K562 (cell line): ENCODE results near the gene ASF1B. TPM values are rescaled to one million over a fixed set of nuclear protein-coding genes. Genes with fewer than 3 reads are reported as not detected.
A peak's percentile ranks its signal among the peaks of the same experiment; 100 is the strongest.

ENCODE experiments used
- ATAC-seq: fragments of 200-7000 bp; cut with Tn5 transposase; 3 replicates; pipeline ENCODE4 v1.9.1; 2020; ENCODE audit warnings: moderate library complexity
- BruUV-seq: library from RNA; stranded (reverse); fragments of 400-500 nt; replicated peaks from 2 replicates; lab custom pipeline; 2021; lab: Mats Ljungman, UMichigan
- CTCF ChIA-PET: fragments of 300-600 bp; formaldehyde crosslinking; extraction: SDS; loops from one replicate; lab custom pipeline; 2021; ENCODE audit warnings: low intra/inter-chr PET ratio; lab: Yijun Ruan, JAX
- POLR2A ChIA-PET: fragments of 300-600, 350-650 bp; sonication (Branson Sonifier 250); formaldehyde crosslinking; extraction: SDS; loops from one replicate; lab custom pipeline; 2021; ENCODE audit warnings: antibody characterized with exemption, inconsistent platforms; lab: Yijun Ruan, JAX
- DNase-seq, 4 experiments: peaks; one replicate each; pipeline versions ENCODE4 v3.0.0 to v3.0.0-alpha.2; 2011 to 2018; ENCODE audit warnings: low spot score in 3 of 4, mixed read lengths in 3 of 4; ENCODE audit errors: extremely low read depth in 1 of 4
- FAIRE-seq: peaks from 2 replicates; lab custom pipeline; 2011; peaks lifted over from hg19 to GRCh38; lab: Jason Lieb, UNC
- H2AFZ ChIP-seq: 2 replicates; pipeline ENCODE4 v1.6.0; 2011; ENCODE audit warnings: low read depth, low read length, control low read depth, inconsistent platforms
- H3K27ac ChIP-seq: fragments of 200-600 bp; 3 replicates; pipeline ENCODE4 v1.8.0; 2011; ENCODE audit warnings: low read depth, mild to moderate bottlenecking, control low read depth, inconsistent platforms, low read length, moderate library complexity, mixed read lengths; ENCODE audit errors: extremely low read depth
- H3K27me3 ChIP-seq, 2 experiments: fragments of 300-600 bp in 1 of 2; 2 replicates in 1 of 2; 3 replicates in 1 of 2; pipeline versions ENCODE4 v1.6.0 to v1.8.0; 2011; ENCODE audit warnings: inconsistent platforms in 2 of 2, low read length in 2 of 2, mild to moderate bottlenecking in 1 of 2, mixed read lengths in 1 of 2, moderate library complexity in 1 of 2; ENCODE audit not compliant: control insufficient read depth in 2 of 2, insufficient read depth in 2 of 2
- H3K36me3 ChIP-seq: fragments of 300-600 bp; 3 replicates; pipeline ENCODE4 v1.8.0; 2011; ENCODE audit warnings: mild to moderate bottlenecking, low read length, inconsistent platforms; ENCODE audit not compliant: control insufficient read depth, insufficient read depth
- H3K4me1 ChIP-seq, 2 experiments: fragments of 200-600 bp in 1 of 2; replicated peaks in 1 of 2; 2 replicates in 1 of 2; 3 replicates in 1 of 2; pipeline versions ENCODE4 v1.5.1 to v1.8.0; 2011; ENCODE audit warnings: inconsistent platforms in 2 of 2, low read length in 2 of 2, mild to moderate bottlenecking in 1 of 2, mixed read lengths in 1 of 2, moderate library complexity in 1 of 2; ENCODE audit not compliant: control insufficient read depth in 2 of 2, insufficient read depth in 2 of 2
- H3K4me2 ChIP-seq: 2 replicates; pipeline ENCODE4 v1.6.1; 2011; ENCODE audit warnings: low read length, control low read depth, inconsistent platforms, mixed read lengths; ENCODE audit not compliant: insufficient read depth
- H3K4me3 ChIP-seq: fragments of 200-600 bp; sonication (generic), shearing (Covaris generic); 2 replicates; pipeline ENCODE4 v1.5.1; 2016; ENCODE audit warnings: control low read depth, inconsistent platforms
- H3K79me2 ChIP-seq: fragments of 200-600 bp; 3 replicates; pipeline ENCODE4 v1.8.0; 2011; ENCODE audit warnings: low read length, inconsistent platforms; ENCODE audit not compliant: control insufficient read depth, insufficient read depth
- H3K9ac ChIP-seq, 2 experiments: 2 replicates each; pipeline versions ENCODE4 v1.6.0 to v1.6.1; 2011; ENCODE audit warnings: low read depth in 2 of 2, low read length in 2 of 2, control low read depth in 1 of 2, inconsistent platforms in 1 of 2, mild to moderate bottlenecking in 1 of 2, mixed read lengths in 1 of 2; ENCODE audit not compliant: insufficient read depth in 1 of 2
- H3K9me1 ChIP-seq: one replicate; pipeline ENCODE4 v1.6.0; 2011; ENCODE audit warnings: inconsistent platforms, mild to moderate bottlenecking, low read length, moderate library complexity; ENCODE audit not compliant: control insufficient read depth, insufficient read depth
- H3K9me3 ChIP-seq: replicated peaks from 2 replicates; pipeline ENCODE4 v1.5.1; 2011; ENCODE audit warnings: low read depth, low read length, inconsistent platforms; ENCODE audit not compliant: control insufficient read depth, insufficient read depth
- H4K20me1 ChIP-seq: replicated peaks from 2 replicates; pipeline ENCODE4 v1.6.1; 2011; ENCODE audit warnings: low read length, inconsistent platforms, mixed read lengths; ENCODE audit not compliant: control insufficient read depth, insufficient read depth
- CXXC5 ChIP-seq: fragments of 250-450 bp; sonication (Bioruptor Pico); IDR thresholded peaks from 2 replicates; pipeline ENCODE4 v1.8.0; 2022; ENCODE audit warnings: inconsistent platforms, mild to moderate bottlenecking, moderate library complexity
- EGR1 ChIP-seq: fragments of 450-650 bp; conservative IDR thresholded peaks from 2 replicates; pipeline ENCODE4 v1.6.1; 2017; ENCODE audit warnings: mild to moderate bottlenecking
- HDGF ChIP-seq: fragments of 450-650 bp; IDR thresholded peaks from 2 replicates; pipeline ENCODE4 v1.6.1; 2016
- MITF ChIP-seq: IDR thresholded peaks from 2 replicates; pipeline ENCODE4 v1.6.1; 2014; ENCODE audit warnings: antibody characterized with exemption
- SUPT5H ChIP-seq: fragments of 450-650 bp; IDR thresholded peaks from 2 replicates; pipeline ENCODE4 v1.6.1; 2016
- WGBS: fragments of 100-300 bp; shearing (Covaris generic); methylation state at CpG from one replicate; pipeline ENCODE4 v1.1.6; 2016; ENCODE audit warnings: low coverage, mixed read lengths; ENCODE audit not compliant: insufficient coverage; ENCODE audit errors: missing lambda C conversion rate; 5-methylcytosine and 5-hydroxymethylcytosine counted together
- in situ Hi-C: fragments of 300-500 bp; cut with MboI; formaldehyde crosslinking; loops from 4 replicates; pipeline ENCODE4 v1.15.0; 2018; ENCODE audit warnings: inconsistent platforms, mixed read lengths
- intact Hi-C: fragments of 100-400 bp; cut with micrococcal nuclease; formaldehyde crosslinking; loops from 2 replicates; pipeline ENCODE4 v1.14.2; 2022
- polyA plus RNA-seq, 8 experiments: library from polyadenylated mRNA; depleted of rRNA in 4 of 8; stranded (reverse) in 5 of 8; unstranded in 3 of 8; fragments of >200 nt; fragmentation: Nextera tagmentation in 2 of 8; fragmentation: Illumina TruSeq in 1 of 8; extraction: Ambion mirVana in 2 of 8; extraction: Trizol in 1 of 8; gene quantifications; 2 replicates each; pipeline versions ENCODE4 v1.2.1 to v1.2.3, GENCODE V29; 2011 to 2014; ENCODE audit warnings: inconsistent platforms in 1 of 8, missing spikeins in 1 of 8
- total RNA-seq, 7 experiments: library from RNA; depleted of rRNA in 6 of 7; stranded (reverse); fragments of >200 nt in 6 of 7; fragmentation: Illumina TruSeq in 2 of 7; extraction: Trizol in 2 of 7; gene quantifications; 2 replicates each; pipeline versions ENCODE4 v1.2.1 to v1.2.3, GENCODE V29; 2011 to 2021; ENCODE audit warnings: low replicate concordance in 1 of 7
- TF ChIP-seq, protein P1 (sequence below), 2 experiments: fragments of 450-650 bp; IDR thresholded peaks; 2 replicates each; pipeline ENCODE4 v1.6.1; 2016
- TF ChIP-seq, protein P2 (sequence below): fragments of 450-650 bp; IDR thresholded peaks from 2 replicates; pipeline ENCODE4 v1.6.1; 2016; ENCODE audit warnings: borderline replicate concordance

Gene ASF1B
- total and polyA plus RNA-seq, 9 of the 15 experiments (the other 6 are each of a cell fraction or from before 2014, with no cell fraction given): 6.0 to 69.4 (median 53.3) TPM

- ATAC-seq (no peak), FAIRE-seq (peak; percentile 69), DNase-seq (no peak)
- no peaks in the 10 kb centered on the region for H3K9me1 ChIP-seq
- no peak overlapping the region for H2AFZ ChIP-seq
- no peak overlapping the region for H3K27ac ChIP-seq
- H3K9me3 ChIP-seq: no peaks in the 10 kb centered on the region
- TF ChIP-seq CXXC5 (CRISPR knock-in tag): no peak
- TF ChIP-seq, protein P1, sequence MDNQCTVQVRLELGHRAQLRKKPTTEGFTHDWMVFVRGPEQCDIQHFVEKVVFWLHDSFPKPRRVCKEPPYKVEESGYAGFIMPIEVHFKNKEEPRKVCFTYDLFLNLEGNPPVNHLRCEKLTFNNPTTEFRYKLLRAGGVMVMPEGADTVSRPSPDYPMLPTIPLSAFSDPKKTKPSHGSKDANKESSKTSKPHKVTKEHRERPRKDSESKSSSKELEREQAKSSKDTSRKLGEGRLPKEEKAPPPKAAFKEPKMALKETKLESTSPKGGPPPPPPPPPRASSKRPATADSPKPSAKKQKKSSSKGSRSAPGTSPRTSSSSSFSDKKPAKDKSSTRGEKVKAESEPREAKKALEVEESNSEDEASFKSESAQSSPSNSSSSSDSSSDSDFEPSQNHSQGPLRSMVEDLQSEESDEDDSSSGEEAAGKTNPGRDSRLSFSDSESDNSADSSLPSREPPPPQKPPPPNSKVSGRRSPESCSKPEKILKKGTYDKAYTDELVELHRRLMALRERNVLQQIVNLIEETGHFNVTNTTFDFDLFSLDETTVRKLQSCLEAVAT (IDR thresholded peaks at IDR 0.05): 0 out of 4 replicates have a peak, but pooled peaks of 1 of the 2 experiments have one; percentile 42
- TF ChIP-seq EGR1: peak; percentile 29
- TF ChIP-seq MITF: no peak
- TF ChIP-seq SUPT5H: peak; percentile 25; the same call in 1 of the 2 replicates
- TF ChIP-seq, protein P2, sequence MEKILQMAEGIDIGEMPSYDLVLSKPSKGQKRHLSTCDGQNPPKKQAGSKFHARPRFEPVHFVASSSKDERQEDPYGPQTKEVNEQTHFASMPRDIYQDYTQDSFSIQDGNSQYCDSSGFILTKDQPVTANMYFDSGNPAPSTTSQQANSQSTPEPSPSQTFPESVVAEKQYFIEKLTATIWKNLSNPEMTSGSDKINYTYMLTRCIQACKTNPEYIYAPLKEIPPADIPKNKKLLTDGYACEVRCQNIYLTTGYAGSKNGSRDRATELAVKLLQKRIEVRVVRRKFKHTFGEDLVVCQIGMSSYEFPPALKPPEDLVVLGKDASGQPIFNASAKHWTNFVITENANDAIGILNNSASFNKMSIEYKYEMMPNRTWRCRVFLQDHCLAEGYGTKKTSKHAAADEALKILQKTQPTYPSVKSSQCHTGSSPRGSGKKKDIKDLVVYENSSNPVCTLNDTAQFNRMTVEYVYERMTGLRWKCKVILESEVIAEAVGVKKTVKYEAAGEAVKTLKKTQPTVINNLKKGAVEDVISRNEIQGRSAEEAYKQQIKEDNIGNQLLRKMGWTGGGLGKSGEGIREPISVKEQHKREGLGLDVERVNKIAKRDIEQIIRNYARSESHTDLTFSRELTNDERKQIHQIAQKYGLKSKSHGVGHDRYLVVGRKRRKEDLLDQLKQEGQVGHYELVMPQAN: peak; percentile 51; the same call in 1 of the 2 replicates
- 0 out of 2 replicates have a peak, but pooled peaks have one; percentile 69 for TF ChIP-seq HDGF
- no peaks in the 10 kb centered on the region for H3K79me2 ChIP-seq
- H4K20me1 ChIP-seq: no peaks in the 10 kb centered on the region
- H3K4me2 ChIP-seq: no peak overlapping the region
- in situ Hi-C loops: no loop called here
- ChIA-PET POLR2A (interaction anchor here (0.8 kb wide), 1 partner anchor 61 kb away, joined by 3 read pairs; no protein-coding TSS in a partner anchor), CTCF (no interaction called here)
- no peak overlapping the region for H3K4me3 ChIP-seq
- H3K27me3 ChIP-seq: no peaks in the 10 kb centered on the region
- WGBS: 86% methylated on average over 6 of the region's 6 CpGs
- H3K9ac ChIP-seq: no peak overlapping the region
- peaks cover 40% of the 10 kb centered on the region; the same call in 2 of the 3 replicates for H3K36me3 ChIP-seq
- no TSS peak for BruUV-seq
- no peaks in the 10 kb centered on the region for H3K4me1 ChIP-seq
- intact Hi-C loops: no loop called here
Measured at GRCh38 chr19:14175351-14175792, 39.0 kb upstream of the ASF1B start.
